Naive B cell (primary cell): ENCODE results near the gene IMMP2L. TPM values are rescaled to one million over a fixed set of nuclear protein-coding genes. Genes with fewer than 3 reads are reported as not detected.
"Not testable (repeated sequence)": the region's sequence is repeated elsewhere in the genome, so short reads cannot be mapped to it uniquely, and the experiment has no call there.

Experiments
- ATAC-seq, 2 donors: fragments of 150-1000 bp; cut with Tn5 transposase; 2 replicates each; pipeline ENCODE4 v1.10.0; 2021; ENCODE audit warnings: low read depth in 2 of 2, mild to moderate bottlenecking in 2 of 2, moderate library complexity in 2 of 2
- DNase-seq: peaks from one replicate; pipeline ENCODE4 v3.0.0; 2022
- H3K27ac Mint-ChIP-seq, 6 donors: one replicate each; pipeline ENCODE4 v1.8.0; 2020 to 2022; ENCODE audit warnings: mild to moderate bottlenecking in 6 of 6, mixed read lengths in 6 of 6, moderate library complexity in 5 of 6, inconsistent platforms in 2 of 6
- H3K27me3 Mint-ChIP-seq, 3 donors: one replicate each; pipeline ENCODE4 v1.8.0; 2021 to 2022; ENCODE audit warnings: mixed read lengths in 3 of 3, mild to moderate bottlenecking in 1 of 3
- H3K36me3 Mint-ChIP-seq, 2 donors: one replicate each; pipeline ENCODE4 v1.8.0; 2020 to 2022; ENCODE audit warnings: mixed read lengths in 2 of 2, inconsistent platforms in 1 of 2, mild to moderate bottlenecking in 1 of 2
- H3K4me1 Mint-ChIP-seq, 3 donors: one replicate each; pipeline ENCODE4 v1.8.0; 2020 to 2022; ENCODE audit warnings: mixed read lengths in 3 of 3, inconsistent platforms in 1 of 3, mild to moderate bottlenecking in 1 of 3, moderate library complexity in 1 of 3
- H3K4me3 Mint-ChIP-seq, 8 donors: one replicate each; pipeline ENCODE4 v1.8.0; 2020 to 2022; ENCODE audit warnings: mild to moderate bottlenecking in 8 of 8, mixed read lengths in 8 of 8, moderate library complexity in 8 of 8, inconsistent platforms in 2 of 8
- H3K9me3 Mint-ChIP-seq, 7 donors: one replicate each; pipeline ENCODE4 v1.8.0; 2020 to 2022; ENCODE audit warnings: mixed read lengths in 7 of 7, mild to moderate bottlenecking in 5 of 7, inconsistent platforms in 2 of 7, moderate library complexity in 1 of 7
- polyA plus RNA-seq, 6 donors: library from polyadenylated mRNA; unstranded; fragments of 300-500 nt; fragmentation: Illumina TruSeq; gene quantifications; one replicate each; pipeline ENCODE4 v1.2.3, GENCODE V29; 2021; ENCODE audit warnings: low read depth in 6 of 6

The IMMP2L gene
- 10 to 100 TPM; 14.9 to 34.0 (median 25.9) TPM for polyA plus RNA-seq

DNA sequence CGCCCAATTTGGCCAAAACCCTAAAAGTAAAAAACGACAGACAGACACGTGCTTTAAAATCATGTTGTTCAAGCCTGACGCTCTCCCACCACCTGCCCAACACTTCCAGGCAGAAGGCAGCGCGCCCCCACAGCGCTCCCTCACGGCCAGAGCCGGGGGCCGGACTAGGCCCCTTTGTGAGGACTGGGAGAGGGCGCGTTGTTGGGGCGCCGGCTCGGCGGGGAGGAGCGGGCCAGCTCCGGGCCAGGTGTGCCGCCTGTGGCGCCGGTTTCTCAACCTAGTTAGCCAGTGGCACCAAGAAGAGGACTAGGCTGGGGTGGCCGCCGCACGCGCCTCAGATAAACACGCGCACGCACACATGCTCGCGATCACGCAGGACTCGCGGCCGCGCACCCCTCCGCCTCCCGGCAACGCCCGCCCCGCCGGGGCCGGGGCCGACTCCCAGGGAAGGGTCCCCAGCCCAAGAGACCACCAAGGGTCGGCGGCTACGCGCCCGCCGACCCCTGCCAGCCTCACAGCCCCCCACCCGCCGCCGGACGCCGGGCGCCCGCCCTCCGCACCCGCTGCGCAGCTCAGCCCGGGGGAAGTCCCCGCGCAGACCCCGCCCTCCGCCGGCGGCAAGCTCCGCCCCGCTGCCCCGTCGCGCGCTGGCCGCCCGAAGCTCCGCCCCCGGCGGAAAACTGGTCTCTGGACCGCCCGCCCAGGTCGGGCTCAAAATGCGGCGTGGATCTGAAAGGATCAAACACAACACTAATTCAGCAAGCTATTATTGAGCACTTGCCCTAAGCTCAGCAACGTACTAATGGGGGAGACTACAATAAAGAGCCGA, at the start of gene IMMP2L:
Gene IMMP2L (minus strand): TSS at position 589 of the 829 bp plus-strand sequence.
- Mint-ChIP-seq H3K4me1 (peaks cover 13 to 33% (median 30%) of the 10 kb centered on the region in 3 donors), H3K27me3 (peaks cover 4 to 9% (median 8%) of the 10 kb centered on the region in 3 donors), H3K4me3 (peak within 1 kb of the TSS; percentile 85 to 95 (median 92)), H3K27ac (peak within 1 kb of the TSS; percentile 93 to 98 (median 96)), H3K36me3 (peaks cover 6 to 7% of the 10 kb centered on the region in 2 donors), H3K9me3 (no peaks in the 10 kb centered on the region)
- ATAC-seq (peak; percentile 84 to 86), DNase-seq (peak; percentile 92)

DNA sequence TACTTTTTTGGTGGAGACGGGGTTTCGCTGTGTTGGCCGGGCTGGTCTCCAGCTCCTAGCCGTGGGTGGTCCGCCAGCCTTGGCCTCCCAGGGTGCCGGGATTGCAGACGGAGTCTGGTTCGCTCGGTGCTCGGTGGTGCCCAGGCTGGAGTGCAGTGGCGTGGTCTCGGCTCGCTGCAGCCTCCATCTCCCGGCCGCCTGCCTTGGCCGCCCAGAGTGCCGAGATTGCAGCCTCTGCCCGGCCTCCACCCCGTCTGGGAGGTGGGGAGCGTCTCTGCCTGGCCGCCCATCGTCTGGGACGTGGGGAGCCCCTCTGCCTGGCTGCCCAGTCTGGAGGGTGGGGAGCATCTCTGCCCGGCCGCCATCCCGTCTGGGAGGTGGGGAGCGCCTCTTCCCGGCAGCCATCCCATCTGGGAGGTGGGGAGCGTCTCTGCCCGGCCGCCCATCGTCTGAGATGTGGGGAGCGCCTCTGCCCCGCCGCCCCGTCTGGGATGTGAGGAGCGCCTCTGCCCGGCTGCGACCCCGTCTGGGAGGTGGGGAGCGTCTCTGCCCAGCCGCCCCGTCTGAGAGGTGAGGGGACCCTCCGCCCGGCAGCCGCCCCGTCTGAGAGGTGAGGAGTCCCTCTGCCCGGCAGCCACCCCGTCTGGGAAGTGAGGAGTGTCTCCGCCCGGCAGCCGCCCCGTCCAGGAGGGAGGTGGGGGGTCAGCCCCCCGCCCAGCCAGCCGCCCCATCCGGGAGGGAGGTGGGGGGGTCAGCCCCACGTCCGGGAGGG, 47.4 kb upstream of the IMMP2L start:
- H3K27ac Mint-ChIP-seq, H3K4me1 Mint-ChIP-seq: not testable (repeated sequence)

DNA sequence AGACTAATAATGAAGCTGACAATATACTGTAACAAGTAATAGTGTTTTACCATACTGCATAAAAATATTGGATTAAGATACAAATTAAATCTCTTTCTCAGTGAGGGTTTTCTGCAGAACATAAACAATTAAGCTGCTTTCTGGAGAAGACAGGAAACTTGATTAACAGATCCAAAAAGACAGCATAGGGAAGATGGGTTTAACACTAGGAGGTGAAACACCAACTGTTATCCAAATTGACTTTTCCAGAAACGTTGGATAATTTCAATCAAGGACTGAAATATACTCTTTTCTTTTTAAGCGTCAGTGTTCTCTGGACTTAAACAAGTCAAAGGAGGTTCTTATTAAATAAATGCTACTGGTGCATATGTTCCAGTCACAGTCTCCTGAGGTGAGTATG, 45.3 kb upstream of the IMMP2L start:
- H3K27me3 Mint-ChIP-seq, result peaks cover 0 to 2% (median 1%) of the 10 kb centered on the region in 3 donors

More for the DNA sequence above, 47.4 kb upstream of the IMMP2L start:
- DNase-seq, H3K36me3 Mint-ChIP-seq, H3K4me3 Mint-ChIP-seq, ATAC-seq, H3K9me3 Mint-ChIP-seq, H3K27me3 Mint-ChIP-seq: not testable (repeated sequence)

DNA sequence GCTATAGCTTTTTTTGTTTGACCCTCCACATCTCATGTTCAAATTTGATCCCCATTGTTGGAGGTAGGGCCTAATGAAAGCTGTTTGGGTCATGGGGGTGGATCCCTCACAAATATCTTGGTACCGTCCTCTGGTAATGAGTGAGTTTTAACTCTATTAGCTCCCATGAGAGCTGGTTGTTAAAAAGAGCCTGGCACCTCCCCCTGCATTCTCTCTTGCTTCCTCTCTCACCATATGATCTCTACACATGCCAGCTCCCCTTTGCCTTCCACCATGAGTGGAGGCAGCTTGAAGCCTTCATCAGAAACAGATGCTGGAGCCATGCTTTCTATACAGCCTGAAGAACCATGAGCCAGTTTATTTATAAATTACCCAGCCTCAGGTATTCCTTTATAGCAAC, 43.0 kb upstream of the IMMP2L start:
- no peaks in the 10 kb centered on the region for H3K4me1 Mint-ChIP-seq
- H3K27me3 Mint-ChIP-seq, result peaks cover 4 to 12% (median 6%) of the 10 kb centered on the region in 3 donors
- H3K36me3 Mint-ChIP-seq, result no peaks in the 10 kb centered on the region
- no peak overlapping the region for H3K4me3 Mint-ChIP-seq
- DNase-seq (no peak), ATAC-seq (no peak)
- H3K9me3 Mint-ChIP-seq, result peaks cover 0 to 5% (median 3%) of the 10 kb centered on the region in 7 donors
- no peak overlapping the region for H3K27ac Mint-ChIP-seq

More for the DNA sequence above, 45.3 kb upstream of the IMMP2L start:
- Mint-ChIP-seq H3K4me3 (no peak overlapping the region), H3K27ac (no peak overlapping the region), H3K9me3 (peaks cover 0 to 7% (median 3%) of the 10 kb centered on the region in 7 donors), H3K36me3 (no peaks in the 10 kb centered on the region), H3K4me1 (no peaks in the 10 kb centered on the region)
- DNase-seq (no peak), ATAC-seq (no peak)

DNA sequence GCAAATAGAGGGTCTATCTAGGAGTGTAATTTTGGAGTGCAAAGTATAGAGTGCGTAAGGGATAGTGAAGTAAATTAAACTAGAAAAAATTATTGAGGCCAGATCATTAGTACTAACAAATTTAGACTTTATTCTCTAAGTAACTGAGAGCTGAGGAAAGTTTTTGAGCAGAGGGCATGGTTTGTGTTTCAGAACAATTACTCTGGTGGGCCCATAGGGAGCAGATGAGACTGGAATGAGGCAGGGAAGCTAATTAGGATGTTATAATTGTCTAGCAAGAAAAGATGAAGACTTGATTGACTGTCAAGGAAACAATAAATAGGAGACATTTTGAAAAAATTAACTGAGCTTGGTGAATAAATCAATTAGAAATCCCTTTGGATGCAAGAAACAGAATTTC, 37.8 kb upstream of the IMMP2L start:
- H3K36me3 Mint-ChIP-seq, result peaks cover 0 to 5% of the 10 kb centered on the region in 2 donors
- DNase-seq (no peak), ATAC-seq (no peak)
- H3K27me3 Mint-ChIP-seq, result peaks cover 6 to 12% (median 10%) of the 10 kb centered on the region in 3 donors
- peaks cover under 1 to 30% (median 17%) of the 10 kb centered on the region in 7 donors for H3K9me3 Mint-ChIP-seq
- no peak overlapping the region for H3K27ac Mint-ChIP-seq
- H3K4me3 Mint-ChIP-seq, result no peak overlapping the region
- no peaks in the 10 kb centered on the region for H3K4me1 Mint-ChIP-seq

DNA sequence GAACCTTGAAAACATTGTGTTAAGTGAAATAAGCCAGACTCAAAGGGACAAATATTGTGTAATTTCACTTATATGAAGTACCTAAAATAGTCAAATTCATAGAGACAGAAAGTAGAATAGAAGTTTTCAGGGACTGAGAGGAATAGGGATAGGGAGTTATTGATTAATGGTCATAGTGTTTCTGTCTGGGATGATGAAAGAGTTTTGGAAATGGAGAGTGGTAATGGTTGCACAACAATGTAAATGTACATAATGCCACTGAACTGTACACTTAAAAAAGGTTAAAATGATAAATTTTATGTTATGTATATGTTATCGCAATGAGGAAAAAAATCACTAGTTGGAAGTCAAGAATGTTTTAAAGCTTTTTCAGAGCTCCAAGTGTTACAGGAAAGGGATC, 33.5 kb upstream of the IMMP2L start:
- Mint-ChIP-seq H3K4me1 (no peaks in the 10 kb centered on the region), H3K9me3 (peaks cover 0 to 30% (median 14%) of the 10 kb centered on the region in 7 donors), H3K36me3 (peaks cover 0 to 5% of the 10 kb centered on the region in 2 donors), H3K27me3 (peaks cover 0 to 10% (median 0%) of the 10 kb centered on the region in 3 donors), H3K4me3 (no peak overlapping the region), H3K27ac (no peak overlapping the region)
- ATAC-seq (no peak), DNase-seq (no peak)

DNA sequence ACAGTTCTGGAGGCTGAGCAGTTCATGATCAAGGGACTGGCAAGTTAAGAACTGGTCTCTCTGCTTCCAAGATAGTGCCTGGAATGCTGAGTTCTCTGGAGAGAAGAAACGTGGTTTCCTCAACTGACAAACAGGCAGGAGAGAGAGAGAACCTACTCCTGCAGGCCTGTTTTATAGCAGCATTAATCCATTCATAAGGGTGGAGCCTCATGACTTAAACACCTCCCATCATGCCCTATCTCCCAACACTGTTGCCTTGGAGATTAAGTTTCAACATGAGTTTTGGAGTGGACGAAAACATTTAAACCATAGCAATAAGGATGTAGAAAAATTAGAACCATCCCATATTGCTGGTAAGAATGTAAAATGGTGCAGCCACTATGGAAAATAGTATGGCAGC, 32.3 kb upstream of the IMMP2L start:
- no peak overlapping the region for H3K4me3 Mint-ChIP-seq
- peaks cover 0 to 12% (median 0%) of the 10 kb centered on the region in 3 donors for H3K27me3 Mint-ChIP-seq
- peaks cover 0 to 5% of the 10 kb centered on the region in 2 donors for H3K36me3 Mint-ChIP-seq
- peaks cover 0 to 30% (median 14%) of the 10 kb centered on the region in 7 donors for H3K9me3 Mint-ChIP-seq
- H3K27ac Mint-ChIP-seq, result no peak overlapping the region
- DNase-seq (no peak), ATAC-seq (no peak)
- no peaks in the 10 kb centered on the region for H3K4me1 Mint-ChIP-seq

DNA sequence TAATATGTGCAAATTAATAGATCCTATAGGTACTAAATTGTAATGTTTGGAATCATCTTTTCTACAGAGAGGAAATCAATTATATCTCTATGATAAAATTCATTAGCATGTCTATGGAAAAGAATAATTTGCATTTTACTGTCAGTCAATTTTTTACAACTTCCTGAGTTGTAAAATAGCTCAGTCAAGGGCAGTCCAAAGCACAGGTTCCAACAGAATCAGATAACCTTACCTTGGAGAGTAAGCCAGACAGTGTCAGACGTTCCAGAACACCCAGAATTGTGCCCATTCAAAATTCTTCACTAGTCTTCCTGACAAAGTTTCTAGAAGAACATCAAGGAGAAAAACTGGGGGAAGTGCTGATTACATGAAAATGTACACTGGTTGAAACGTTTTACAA, 31.1 kb upstream of the IMMP2L start:
- Mint-ChIP-seq H3K27me3 (peaks cover 0 to 12% (median 0%) of the 10 kb centered on the region in 3 donors), H3K4me1 (no peaks in the 10 kb centered on the region), H3K36me3 (peaks cover 0 to 5% of the 10 kb centered on the region in 2 donors), H3K27ac (no peak overlapping the region), H3K9me3 (peaks cover 0 to 30% (median 12%) of the 10 kb centered on the region in 7 donors), H3K4me3 (no peak overlapping the region)
- no peak for DNase-seq
- no peak for ATAC-seq

DNA sequence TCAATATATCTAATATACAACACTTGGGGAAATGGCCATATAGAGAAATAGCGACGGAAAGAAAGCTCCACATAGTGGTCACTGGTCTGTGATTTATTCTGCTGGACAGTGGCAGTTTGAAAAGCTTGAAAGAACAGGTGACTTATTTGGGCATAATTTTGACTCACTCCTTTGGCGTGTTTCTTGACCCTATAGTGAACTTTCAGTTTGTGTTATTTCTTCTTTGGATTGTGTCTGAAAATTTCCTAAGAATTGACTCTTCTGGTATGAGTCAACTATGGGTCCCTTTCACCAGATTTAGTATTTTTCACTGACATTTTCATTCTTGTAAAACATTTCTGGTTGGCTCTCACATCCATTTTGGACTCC, 25.8 kb upstream of the IMMP2L start:
- Mint-ChIP-seq H3K36me3 (no peaks in the 10 kb centered on the region), H3K27ac (no peak overlapping the region), H3K27me3 (peaks cover 0 to 10% (median 6%) of the 10 kb centered on the region in 3 donors), H3K4me3 (no peak overlapping the region), H3K4me1 (no peaks in the 10 kb centered on the region), H3K9me3 (peaks cover 0 to 2% (median 0%) of the 10 kb centered on the region in 7 donors)
- DNase-seq, result no peak
- no peak for ATAC-seq

DNA sequence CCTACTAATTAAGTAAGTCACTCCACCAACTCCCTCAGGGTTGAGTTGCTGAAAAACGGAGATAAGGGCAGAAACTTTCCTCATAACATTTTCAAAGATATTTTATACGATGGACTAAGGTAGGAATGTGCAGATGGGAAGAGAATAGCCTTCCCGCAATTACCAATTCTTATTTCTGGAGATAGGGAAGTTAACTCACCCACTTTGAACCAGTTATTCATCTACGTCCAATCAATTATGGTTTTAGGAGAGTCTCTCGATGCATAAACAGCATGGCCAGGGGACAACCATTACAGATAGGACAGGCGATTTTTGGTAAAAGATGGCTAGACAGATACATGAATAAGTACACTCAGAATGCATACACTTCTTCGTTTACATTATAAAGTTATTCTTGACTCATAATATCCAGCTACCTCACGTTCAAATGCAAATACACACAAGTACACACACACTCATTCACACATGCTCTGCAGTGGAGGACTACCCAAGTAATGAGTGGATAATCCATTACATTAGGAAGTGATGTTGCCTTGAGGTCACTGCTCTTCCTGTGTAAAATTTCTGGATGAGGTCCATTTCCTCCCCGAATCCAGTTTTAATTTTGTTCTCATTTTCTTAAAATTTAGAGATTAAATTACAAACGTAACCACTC, 25.2 kb upstream of the IMMP2L start:
- Mint-ChIP-seq H3K36me3 (peaks cover 0 to 1% of the 10 kb centered on the region in 2 donors), H3K9me3 (peaks cover 0 to 3% (median 1%) of the 10 kb centered on the region in 7 donors), H3K4me3 (no peak overlapping the region), H3K27ac (no peak overlapping the region), H3K27me3 (peaks cover 0 to 10% (median 6%) of the 10 kb centered on the region in 3 donors), H3K4me1 (no peaks in the 10 kb centered on the region)
- DNase-seq (no peak), ATAC-seq (no peak)

DNA sequence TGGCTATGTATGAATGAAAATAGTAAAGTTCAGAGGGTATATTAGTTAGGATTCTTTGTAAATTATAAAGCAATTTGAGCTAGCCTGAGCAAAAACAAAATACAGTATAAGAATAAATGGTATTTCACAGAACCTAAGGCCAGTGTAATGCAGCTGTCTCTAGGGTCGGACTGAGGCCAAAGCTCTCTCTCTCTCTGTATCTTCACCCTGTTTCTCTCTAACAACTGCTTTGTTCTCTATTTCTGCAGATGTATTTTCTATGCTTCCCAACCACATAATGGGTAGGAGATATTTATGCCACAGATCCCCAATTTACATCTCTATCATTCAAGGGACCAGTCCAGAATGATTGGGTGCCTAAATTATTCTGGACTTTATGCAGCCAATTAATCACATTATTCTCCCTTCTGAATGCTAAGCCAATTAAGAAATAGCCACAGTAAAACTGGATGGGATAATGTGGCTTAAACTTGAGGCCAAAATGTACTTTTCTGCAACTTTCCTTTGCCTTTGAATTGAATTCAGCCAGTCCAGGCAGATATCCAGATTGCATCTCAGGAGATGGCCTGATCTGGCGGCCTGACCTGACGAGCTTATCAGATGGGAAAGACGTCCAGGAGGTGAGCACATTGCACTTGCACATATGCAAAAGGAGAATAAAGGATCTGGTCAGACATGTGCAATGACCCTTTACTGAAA, 24.6 kb upstream of the IMMP2L start:
- Mint-ChIP-seq H3K9me3 (peaks cover 0 to 5% (median 4%) of the 10 kb centered on the region in 7 donors), H3K27ac (no peak overlapping the region), H3K27me3 (peaks cover 0 to 10% (median 6%) of the 10 kb centered on the region in 3 donors), H3K4me3 (no peak overlapping the region), H3K36me3 (peaks cover 0 to 4% of the 10 kb centered on the region in 2 donors), H3K4me1 (no peaks in the 10 kb centered on the region)
- no peak for DNase-seq
- ATAC-seq, result no peak

DNA sequence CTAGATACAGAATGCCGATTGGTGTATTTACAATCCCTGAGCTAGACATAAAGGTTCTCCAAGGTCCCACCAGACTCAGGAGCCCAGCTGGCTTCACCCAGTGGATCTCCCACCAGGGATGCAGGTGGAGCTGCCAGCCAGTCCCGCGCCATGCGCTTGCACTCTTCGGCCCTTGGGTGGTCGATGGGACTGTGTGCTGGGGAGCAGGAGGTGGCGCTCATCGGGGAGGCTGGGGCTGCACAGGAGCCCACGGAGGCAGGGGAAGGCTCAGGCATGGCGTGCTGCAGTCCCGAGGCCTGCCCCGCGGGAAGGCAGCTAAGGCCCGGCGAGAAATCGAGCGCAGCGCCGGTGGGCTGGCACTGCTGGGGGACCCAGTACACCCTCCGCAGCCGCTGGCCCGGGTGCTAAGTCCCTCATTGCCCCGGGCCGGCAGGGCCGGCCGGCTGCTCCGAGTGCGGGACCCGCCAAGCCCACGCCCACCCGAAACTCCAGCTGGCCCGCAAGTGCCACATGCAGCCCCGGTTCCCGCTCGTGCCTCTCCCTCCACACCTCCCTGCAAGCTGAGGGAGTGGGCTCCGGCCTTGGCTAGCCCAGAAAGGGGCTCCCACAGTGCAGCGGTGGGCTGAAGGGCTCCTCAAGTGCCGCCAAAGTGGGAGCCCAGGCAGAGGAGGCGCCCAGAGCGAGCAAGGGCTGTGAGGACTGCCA, 19.6 kb upstream of the IMMP2L start:
- not testable (repeated sequence) for H3K27ac Mint-ChIP-seq, H3K4me3 Mint-ChIP-seq
- H3K9me3 Mint-ChIP-seq, result peaks cover 7 to 36% (median 20%) of the 10 kb centered on the region in 7 donors

More for the DNA sequence above, 19.6 kb upstream of the IMMP2L start:
- not testable (repeated sequence) for DNase-seq, H3K4me1 Mint-ChIP-seq, ATAC-seq, H3K36me3 Mint-ChIP-seq, H3K27me3 Mint-ChIP-seq
